Renal cortical epithelial cell (primary cell): Measurements from ENCODE around the gene KAZN. TPM values are rescaled to one million over a fixed set of nuclear protein-coding genes. Genes with fewer than 3 reads are reported as not detected.
"Not testable (repeated sequence)": the region's sequence is repeated elsewhere in the genome, so short reads cannot be mapped to it uniquely, and the experiment has no call there.

ENCODE experiments used
- DNase-seq: peaks from one replicate; pipeline ENCODE4 v3.0.0-alpha.2; 2011; ENCODE audit warnings: low read depth
- total RNA-seq: library from RNA; depleted of rRNA; stranded (reverse); fragments of >200 nt; gene quantifications from 2 replicates; pipeline ENCODE4 v1.2.3, GENCODE V29; 2014

KAZN gene
- 9.4 and 30.8 TPM in 2 replicates for total RNA-seq

- no peak for DNase-seq
Measured at GRCh38 chr1:14598498-14599182, at the start of gene KAZN. TSS of gene KAZN (plus strand) at chr1:14598685.

GRCh38 chr1:14549897-14550620, 48.4 kb upstream of the KAZN start:
- no peak for DNase-seq

GRCh38 chr1:14551386-14551785, 47.1 kb upstream of the KAZN start:
- DNase-seq = no peak

- DNase-seq = no peak
Measured at GRCh38 chr1:14552246-14552965, 46.1 kb upstream of the KAZN start.

- peak; percentile 96 for DNase-seq
Measured at GRCh38 chr1:14553711-14554110, 44.8 kb upstream of the KAZN start.

- no peak for DNase-seq
Measured at GRCh38 chr1:14555091-14555490, 43.4 kb upstream of the KAZN start.

GRCh38 chr1:14561014-14561693, 37.3 kb upstream of the KAZN start:
- peak; percentile 42 for DNase-seq

- DNase-seq = no peak
Measured at GRCh38 chr1:14565090-14565489, 33.4 kb upstream of the KAZN start.

- DNase-seq = no peak
Measured at GRCh38 chr1:14567056-14567455, 31.4 kb upstream of the KAZN start.

GRCh38 chr1:14567903-14568302, 30.6 kb upstream of the KAZN start:
- DNase-seq = no peak

GRCh38 chr1:14568716-14569355, 29.6 kb upstream of the KAZN start:
- no peak for DNase-seq

- no peak for DNase-seq
Measured at GRCh38 chr1:14570514-14570913, 28.0 kb upstream of the KAZN start.

- no peak for DNase-seq
Measured at GRCh38 chr1:14571810-14572767, 26.4 kb upstream of the KAZN start.

- DNase-seq = peak; percentile 59
Measured at GRCh38 chr1:14572861-14573260, 25.6 kb upstream of the KAZN start.

GRCh38 chr1:14576155-14576554, 22.3 kb upstream of the KAZN start:
- no peak for DNase-seq

GRCh38 chr1:14577261-14577660, 21.2 kb upstream of the KAZN start:
- no peak for DNase-seq

- DNase-seq = peak; percentile 30
Measured at GRCh38 chr1:14578156-14578555, 20.3 kb upstream of the KAZN start.

GRCh38 chr1:14580295-14580694, 18.2 kb upstream of the KAZN start:
- not testable (repeated sequence) for DNase-seq

GRCh38 chr1:14580986-14581385, 17.5 kb upstream of the KAZN start:
- no peak for DNase-seq

- DNase-seq = no peak
Measured at GRCh38 chr1:14583788-14584187, 14.7 kb upstream of the KAZN start.

GRCh38 chr1:14585728-14586127, 12.8 kb upstream of the KAZN start:
- DNase-seq = no peak
